HCT116 (cell line): ENCODE measurements around the gene CDC42BPB. TPM values are rescaled to one million over a fixed set of nuclear protein-coding genes. Genes with fewer than 3 reads are reported as not detected.

Experiments used
- ATAC-seq: fragments of 200-7000 bp; cut with Tn5 transposase; 2 replicates; pipeline ENCODE4 v1.9.1; 2020; ENCODE audit warnings: mild to moderate bottlenecking, moderate library complexity
- BruUV-seq: library from RNA; stranded (reverse); fragments of 400-500 nt; replicated peaks from 2 replicates; lab custom pipeline; 2021; lab: Mats Ljungman, UMichigan
- CTCF ChIA-PET: fragments of 300-600 bp; sonication (Branson Sonifier 250); formaldehyde crosslinking; loops from one replicate; lab custom pipeline; 2021; ENCODE audit warnings: antibody characterized with exemption; lab: Charles Lee
- POLR2A ChIA-PET: fragments of 300-600, 350-600 bp; sonication (Branson Sonifier 250); formaldehyde crosslinking; loops from one replicate; lab custom pipeline; 2021; ENCODE audit warnings: antibody characterized with exemption; lab: Charles Lee
- RAD21 ChIA-PET, 2 experiments: fragments of 300-600 bp; sonication (Branson Sonifier 250); formaldehyde crosslinking; loops; one replicate each; lab custom pipeline; 2023; ENCODE audit warnings: low total read pairs in 2 of 2; ENCODE audit not compliant: uncharacterized antibody in 2 of 2, unreplicated experiment in 2 of 2, low non-redundant PET in 1 of 2; lab: Charles Lee
- DNase-seq: peaks from one replicate; pipeline ENCODE4 v3.0.0-alpha.2; 2010; ENCODE audit warnings: low read depth, low spot score
- H2AFZ ChIP-seq: fragments of 200-600 bp; shearing (Covaris generic), sonication (generic); 2 replicates; pipeline ENCODE4 v1.6.1; 2017; ENCODE audit warnings: low read depth, mixed run types, mixed read lengths, antibody characterized with exemption, low read length; ENCODE audit not compliant: poor library complexity, severe bottlenecking
- H3K27ac ChIP-seq: 2 replicates; pipeline ENCODE4 v1.5.1; 2012; ENCODE audit warnings: low read depth, low read length
- H3K27me3 ChIP-seq: fragments of 200-600 bp; sonication (generic); 2 replicates; pipeline ENCODE4 v1.6.1; 2016; ENCODE audit warnings: mixed run types, low read length, mixed read lengths; ENCODE audit not compliant: insufficient read depth
- H3K36me3 ChIP-seq, 2 experiments: fragments of 200-500 bp in 1 of 2; fragments of 200-600 bp in 1 of 2; sonication (Bioruptor generic) in 1 of 2; sonication (generic) in 1 of 2; 2 replicates each; pipeline versions ENCODE4 v1.5.1 to v1.6.1; 2014 to 2016; ENCODE audit warnings: low read length in 2 of 2, inconsistent platforms in 1 of 2, mixed read lengths in 1 of 2, mixed run types in 1 of 2; ENCODE audit not compliant: insufficient read depth in 2 of 2, control insufficient read depth in 1 of 2
- H3K4me1 ChIP-seq, 2 experiments: fragments of 200-600 bp in 1 of 2; sonication (generic) in 1 of 2; 2 replicates each; pipeline versions ENCODE4 v1.5.1 to v1.6.1; 2012 to 2017; ENCODE audit warnings: low read length in 2 of 2, inconsistent platforms in 1 of 2, mild to moderate bottlenecking in 1 of 2, mixed read lengths in 1 of 2, mixed run types in 1 of 2, moderate library complexity in 1 of 2; ENCODE audit not compliant: insufficient read depth in 2 of 2, control insufficient read depth in 1 of 2
- H3K4me2 ChIP-seq: fragments of 200-600 bp; sonication (generic); 2 replicates; pipeline ENCODE4 v1.6.1; 2017; ENCODE audit warnings: mixed run types, low read length, mixed read lengths
- H3K4me3 ChIP-seq, 2 experiments: fragments of 200-600 bp in 1 of 2; sonication (generic) in 1 of 2; replicated peaks in 1 of 2; 2 replicates each; pipeline ENCODE4 v1.5.1; 2011 to 2016; ENCODE audit warnings: low read length in 2 of 2, control low read depth in 1 of 2, low read depth in 1 of 2, mild to moderate bottlenecking in 1 of 2, mixed read lengths in 1 of 2, mixed run types in 1 of 2
- H3K79me2 ChIP-seq: fragments of 200-600 bp; sonication (generic); 2 replicates; pipeline ENCODE4 v1.6.1; 2017; ENCODE audit warnings: mild to moderate bottlenecking, mixed run types, low read length, moderate library complexity, mixed read lengths; ENCODE audit not compliant: insufficient read depth
- H3K9ac ChIP-seq: fragments of 200-600 bp; sonication (generic); 2 replicates; pipeline ENCODE4 v1.6.1; 2016; ENCODE audit warnings: low read length, mixed read lengths
- H3K9me2 ChIP-seq: fragments of 200-600 bp; sonication (generic), shearing (Covaris generic); 2 replicates; pipeline ENCODE4 v1.6.1; 2017; ENCODE audit warnings: mixed run types, mild to moderate bottlenecking, moderate library complexity; ENCODE audit not compliant: insufficient read depth
- H3K9me3 ChIP-seq, 2 experiments: fragments of 200-500 bp in 1 of 2; fragments of 200-600 bp in 1 of 2; sonication (Bioruptor generic) in 1 of 2; sonication (generic) in 1 of 2; 2 replicates each; pipeline ENCODE4 v1.6.1; 2014 to 2017; ENCODE audit warnings: low read length in 2 of 2, mixed read lengths in 2 of 2, inconsistent platforms in 1 of 2, low read depth in 1 of 2, mild to moderate bottlenecking in 1 of 2, mixed run types in 1 of 2, moderate library complexity in 1 of 2; ENCODE audit not compliant: control insufficient read depth in 1 of 2, insufficient read depth in 1 of 2
- H4K20me1 ChIP-seq: fragments of 200-600 bp; sonication (generic), shearing (Covaris generic); 2 replicates; pipeline ENCODE4 v1.6.1; 2017; ENCODE audit warnings: mixed run types, mild to moderate bottlenecking, moderate library complexity; ENCODE audit not compliant: insufficient read depth
- ATF3 ChIP-seq: IDR thresholded peaks from 2 replicates; pipeline ENCODE4 v1.6.1; 2012
- CEBPB ChIP-seq: IDR thresholded peaks from 2 replicates; pipeline ENCODE4 v1.6.1; 2012; ENCODE audit warnings: low read depth
- CTCF ChIP-seq, 3 experiments: fragments of 200-600 bp in 1 of 3; sonication (generic) in 1 of 3; IDR thresholded peaks in 2 of 3; conservative IDR thresholded peaks in 1 of 3; 2 replicates each; pipeline ENCODE4 v1.5.1; 2012 to 2017; ENCODE audit warnings: low read depth in 2 of 3, low read length in 2 of 3, antibody characterized with exemption in 1 of 3, borderline replicate concordance in 1 of 3, control low read depth in 1 of 3, mild to moderate bottlenecking in 1 of 3, mixed read lengths in 1 of 3, mixed run types in 1 of 3, moderate library complexity in 1 of 3; ENCODE audit not compliant: insufficient read depth in 1 of 3
- ELF1 ChIP-seq: IDR thresholded peaks from 2 replicates; pipeline ENCODE4 v1.6.1; 2012; ENCODE audit warnings: low read depth, borderline replicate concordance
- EZH2 ChIP-seq: fragments of 200-600 bp; sonication (generic); IDR thresholded peaks from 2 replicates; pipeline ENCODE4 v1.6.1; 2017; ENCODE audit warnings: antibody characterized with exemption, mixed run types
- EZH2phosphoT487 ChIP-seq: fragments of 200-600 bp; IDR thresholded peaks from 2 replicates; pipeline ENCODE4 v1.6.1; 2018; ENCODE audit warnings: antibody characterized with exemption, borderline replicate concordance
- FOSL1 ChIP-seq: IDR thresholded peaks from 2 replicates; pipeline ENCODE4 v1.6.1; 2012; ENCODE audit warnings: low read depth
- JUND ChIP-seq: IDR thresholded peaks from 2 replicates; pipeline ENCODE4 v1.6.1; 2012
- MAX ChIP-seq: IDR thresholded peaks from 2 replicates; pipeline ENCODE4 v1.6.1; 2012
- POLR2A ChIP-seq: IDR thresholded peaks from 2 replicates; pipeline ENCODE4 v1.7.0; 2011; ENCODE audit warnings: borderline replicate concordance; ENCODE audit not compliant: insufficient read depth, insufficient read length; ENCODE audit errors: extremely low read depth
- REST ChIP-seq: IDR thresholded peaks from 2 replicates; pipeline ENCODE4 v1.6.1; 2012; ENCODE audit warnings: low read depth
- SIN3A ChIP-seq: IDR thresholded peaks from 2 replicates; pipeline ENCODE4 v1.6.1; 2012; ENCODE audit warnings: low read depth
- SP1 ChIP-seq: IDR thresholded peaks from 2 replicates; pipeline ENCODE4 v1.6.1; 2012; ENCODE audit warnings: low read depth
- SRF ChIP-seq: IDR thresholded peaks from 2 replicates; pipeline ENCODE4 v1.6.1; 2012; ENCODE audit warnings: low read depth
- TCF7L2 ChIP-seq: IDR thresholded peaks from 2 replicates; pipeline ENCODE4 v1.7.0; 2011; ENCODE audit warnings: borderline replicate concordance, inconsistent platforms; ENCODE audit not compliant: insufficient read depth, insufficient read length; ENCODE audit errors: extremely low read depth
- ZFX ChIP-seq: fragments of 450-650 bp; IDR thresholded peaks from 2 replicates; pipeline ENCODE4 v1.6.1; 2017
- ZNF274 ChIP-seq: fragments of 200-500 bp; sonication (Bioruptor generic); IDR thresholded peaks from 2 replicates; pipeline ENCODE4 v1.6.1; 2014; ENCODE audit warnings: mild to moderate bottlenecking, low read depth, low read length, inconsistent platforms
- intact Hi-C: fragments of 100-400 bp; cut with micrococcal nuclease; formaldehyde crosslinking; loops from 2 replicates; pipeline ENCODE4 v1.10.0; 2022
- total RNA-seq: library from RNA; stranded (reverse); gene quantifications from one replicate; pipeline ENCODE4 v1.2.1, GENCODE V29; 2021; ENCODE audit not compliant: unreplicated experiment

Gene CDC42BPB
- total RNA-seq, 1 experiment from 2014 or later = 85.6 TPM

- RAD21 ChIA-PET = no interaction called here
- ATAC-seq = no peak
- H2AFZ ChIP-seq = no peak overlapping the region
- no peaks in the 10 kb centered on the region for H3K36me3 ChIP-seq
- no peaks in the 10 kb centered on the region for H4K20me1 ChIP-seq
- H3K4me3 ChIP-seq = no peak overlapping the region
- H3K9ac ChIP-seq = no peak overlapping the region
- H3K9me2 ChIP-seq = no peaks in the 10 kb centered on the region
- H3K79me2 ChIP-seq = no peaks in the 10 kb centered on the region
- DNase-seq = no peak
- H3K4me1 ChIP-seq = no peaks in the 10 kb centered on the region
- no peaks in the 10 kb centered on the region for H3K9me3 ChIP-seq
- BruUV-seq = no TSS peak
- CTCF ChIA-PET = no interaction called here
- POLR2A ChIA-PET = no interaction called here
- intact Hi-C loops = loop anchor here (10.0 kb wide), 1 partner anchor 396 kb away; no protein-coding TSS in a partner anchor
- H3K4me2 ChIP-seq = no peak overlapping the region
- H3K27me3 ChIP-seq = no peaks in the 10 kb centered on the region
- no peak overlapping the region for H3K27ac ChIP-seq
- TF ChIP-seq EZH2phosphoT487 = no peak
- TF ChIP-seq REST = no peak
- no peak for TF ChIP-seq ZFX
- TF ChIP-seq CTCF (IDR thresholded peaks at IDR 0.05 in 2 of 3, conservative IDR thresholded peaks at IDR 0.05 in 1 of 3; ENCODE audit: borderline replicate concordance in 1 of 3, insufficient read depth in 1 of 3, low read depth in 2 of 3, low read length in 2 of 3) = no peak
- no peak for TF ChIP-seq POLR2A
- no peak for TF ChIP-seq ZNF274
- no peak for TF ChIP-seq ELF1
- no peak for TF ChIP-seq FOSL1
- no peak for TF ChIP-seq JUND
- no peak for TF ChIP-seq MAX
- TF ChIP-seq CEBPB = no peak
- TF ChIP-seq SP1 = no peak
- TF ChIP-seq SRF = no peak
- TF ChIP-seq ATF3 = no peak
- no peak for TF ChIP-seq EZH2
- TF ChIP-seq TCF7L2 = no peak
- TF ChIP-seq SIN3A = no peak
Measured at GRCh38 chr14:102920273-102920997, 136.9 kb downstream of the CDC42BPB start.
